Peyer's patch (tissue), 4 donors: ENCODE data around the gene FNDC3B. TPM values are rescaled to one million over a fixed set of nuclear protein-coding genes. Genes with fewer than 3 reads are reported as not detected.
A peak's percentile ranks its signal among the peaks of the same experiment; 100 is the strongest.

Source experiments
- DNase-seq, 3 donors: peaks; one replicate each; pipeline ENCODE4 v3.0.0-alpha.2; 2017 to 2019
- H3K27ac ChIP-seq, 4 donors: fragments of 200-600 bp; sonication (generic); one replicate each; pipeline ENCODE4 v1.5.1; 2016 to 2019
- H3K27me3 ChIP-seq, 2 donors: fragments of 200-600 bp; sonication (generic); one replicate each; pipeline ENCODE4 v1.5.1; 2019
- H3K36me3 ChIP-seq, 3 donors: fragments of 200-600 bp; sonication (generic); one replicate each; pipeline ENCODE4 v1.5.1; 2016 to 2019
- H3K4me1 ChIP-seq, 4 donors: fragments of 200-600 bp; sonication (generic); one replicate each; pipeline ENCODE4 v1.5.1; 2016 to 2019
- H3K4me3 ChIP-seq, 4 donors: fragments of 200-600 bp; sonication (generic); 1 replicate in 3 of 4; 2 replicates in 1 of 4; pipeline ENCODE4 v1.5.1; 2016 to 2019; ENCODE audit warnings: mild to moderate bottlenecking in 1 of 4
- H3K9me3 ChIP-seq, 4 donors: fragments of 200-600 bp; sonication (generic); one replicate each; pipeline ENCODE4 v1.5.1; 2016 to 2019; ENCODE audit warnings: mild to moderate bottlenecking in 1 of 4
- CTCF ChIP-seq, 6 experiments: fragments of 450-650 bp in 4 of 6; fragments of 200-600 bp in 2 of 6; sonication (generic) in 1 of 6; IDR thresholded peaks; one replicate each; pipeline ENCODE4 v1.5.1; 2017 to 2019; ENCODE audit warnings: antibody characterized with exemption in 6 of 6, mild to moderate bottlenecking in 3 of 6, moderate library complexity in 1 of 6
- POLR2A ChIP-seq, 2 donors: fragments of 450-650 bp; IDR thresholded peaks; one replicate each; pipeline ENCODE4 v1.5.1; 2017; ENCODE audit warnings: antibody characterized with exemption in 2 of 2, mild to moderate bottlenecking in 2 of 2, moderate library complexity in 2 of 2
- total RNA-seq, 4 donors: library from RNA; depleted of rRNA; stranded (reverse); fragments of >200 nt; gene quantifications; one replicate each; pipeline ENCODE4 v1.1.0, GENCODE V29; 2016

The FNDC3B gene
- total RNA-seq, 4 donors from 2014 or later: 28.7 to 74.3 (median 54.6) TPM

DNA sequence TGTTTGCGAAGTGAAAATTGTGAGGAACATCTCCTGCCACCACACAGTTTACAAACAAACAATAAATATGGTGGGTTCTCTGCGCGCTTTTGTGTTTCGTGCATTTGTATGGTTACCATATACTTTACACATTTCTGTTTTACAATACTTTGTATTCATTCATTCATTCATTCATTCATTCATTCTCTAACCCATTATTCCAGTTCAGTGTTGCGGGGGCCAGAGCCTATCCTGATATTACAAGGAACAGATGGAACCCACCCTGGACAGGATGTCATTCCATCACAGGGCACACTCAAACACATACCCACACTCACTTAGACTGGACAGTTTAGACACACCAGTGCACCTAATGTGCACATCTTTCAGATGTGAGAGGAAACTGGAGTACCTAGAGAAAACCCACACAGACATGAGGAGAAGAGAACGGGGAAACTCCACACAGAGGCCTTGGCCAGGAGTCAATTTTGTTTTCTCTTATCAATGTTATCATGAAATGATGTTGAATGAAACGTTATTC, 160.5 kb downstream of the FNDC3B start:
- Histone ChIP-seq H3K36me3 (no peaks in the 10 kb centered on the region), H3K4me1 (peaks cover 0 to 8% (median 0%) of the 10 kb centered on the region in 4 donors), H3K27me3 (no peaks in the 10 kb centered on the region), H3K9me3 (no peaks in the 10 kb centered on the region), H3K4me3 (no peak overlapping the region), H3K27ac (no peak overlapping the region)
- TF ChIP-seq CTCF (IDR thresholded peaks at IDR 0.05) (no peak), POLR2A (IDR thresholded peaks at IDR 0.05) (no peak)
- DNase-seq: no peak

DNA sequence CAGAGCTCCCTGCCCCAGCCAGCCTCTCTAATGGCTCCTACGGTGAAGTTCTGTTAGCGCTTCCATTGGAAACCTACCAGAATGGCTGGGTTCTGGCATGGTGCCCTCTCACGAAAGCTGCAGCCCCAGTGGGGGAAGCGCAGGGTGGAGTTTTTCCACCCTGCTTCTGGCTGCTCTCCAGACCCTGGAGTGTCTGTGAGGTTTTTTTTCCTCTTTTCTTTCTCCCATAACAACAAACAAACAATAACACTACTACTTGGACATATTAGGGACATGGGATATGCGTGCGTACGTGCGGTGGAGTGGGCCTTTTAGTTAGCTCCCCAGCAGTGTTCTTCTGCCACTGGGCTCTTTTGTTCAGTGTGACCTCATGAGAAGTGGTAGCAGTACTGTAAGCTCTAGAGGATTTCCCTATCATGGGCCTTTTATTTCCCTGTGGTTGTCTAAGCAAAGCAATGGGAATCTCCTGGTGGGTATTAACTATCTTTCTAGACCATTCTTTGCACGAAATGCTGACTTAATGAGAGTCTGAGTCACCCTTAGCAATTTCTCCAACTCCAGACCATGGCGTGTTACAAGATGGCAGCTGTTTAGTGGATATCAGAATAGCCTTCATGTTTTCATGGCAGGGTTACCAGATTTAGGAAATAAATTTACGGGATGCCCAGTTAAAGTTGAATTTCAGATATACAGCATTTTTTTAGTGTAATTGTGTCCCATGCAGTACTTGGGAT, 161.9 kb downstream of the FNDC3B start:
- Histone ChIP-seq H3K27ac (peak overlapping the region in 3 of 4 donors; percentile 32 to 74 (median 36)), H3K4me3 (no peak overlapping the region), H3K9me3 (no peaks in the 10 kb centered on the region), H3K27me3 (no peaks in the 10 kb centered on the region), H3K4me1 (peaks cover 0 to 8% (median 0%) of the 10 kb centered on the region in 4 donors), H3K36me3 (no peaks in the 10 kb centered on the region)
- DNase-seq: peak; percentile 19 to 62 (median 56)
- no peak for TF ChIP-seq CTCF (IDR thresholded peaks at IDR 0.05)
- no peak for TF ChIP-seq POLR2A (IDR thresholded peaks at IDR 0.05)

GRCh38 chr3:172201870-172202236, 162.5 kb downstream of the FNDC3B start:
- H3K4me3 ChIP-seq: no peak overlapping the region
- no peaks in the 10 kb centered on the region for H3K27me3 ChIP-seq
- H3K9me3 ChIP-seq: no peaks in the 10 kb centered on the region
- H3K27ac ChIP-seq: peak overlapping the region in 3 of 4 donors; percentile 32 to 74 (median 36)
- H3K4me1 ChIP-seq: peaks cover 0 to 8% (median 0%) of the 10 kb centered on the region in 4 donors
- H3K36me3 ChIP-seq: no peaks in the 10 kb centered on the region
- TF ChIP-seq CTCF (IDR thresholded peaks at IDR 0.05) (no peak), POLR2A (IDR thresholded peaks at IDR 0.05) (no peak)
- no peak for DNase-seq

GRCh38 chr3:172202797-172203196, 163.4 kb downstream of the FNDC3B start:
- Histone ChIP-seq H3K4me3 (no peak overlapping the region), H3K27ac (peak overlapping the region in 2 of 4 donors; percentile 11 to 74), H3K36me3 (no peaks in the 10 kb centered on the region), H3K4me1 (peaks cover 0 to 8% (median 0%) of the 10 kb centered on the region in 4 donors), H3K9me3 (no peaks in the 10 kb centered on the region), H3K27me3 (no peaks in the 10 kb centered on the region)
- DNase-seq: no peak
- no peak for TF ChIP-seq CTCF (IDR thresholded peaks at IDR 0.05)
- no peak for TF ChIP-seq POLR2A (IDR thresholded peaks at IDR 0.05)

GRCh38 chr3:172203522-172204258, 164.3 kb downstream of the FNDC3B start:
- peaks cover 0 to 8% (median 0%) of the 10 kb centered on the region in 4 donors for H3K4me1 ChIP-seq
- no peak for TF ChIP-seq CTCF (IDR thresholded peaks at IDR 0.05)
- no peak for TF ChIP-seq POLR2A (IDR thresholded peaks at IDR 0.05)
- no peaks in the 10 kb centered on the region for H3K9me3 ChIP-seq
- no peaks in the 10 kb centered on the region for H3K36me3 ChIP-seq
- H3K4me3 ChIP-seq: no peak overlapping the region
- H3K27ac ChIP-seq: peak overlapping the region in 1 of 4 donors; percentile 74
- DNase-seq: no peak
- H3K27me3 ChIP-seq: no peaks in the 10 kb centered on the region
